Measurements from ENCODE around the gene SLC39A11. TPM values are rescaled to one million over a fixed set of nuclear protein-coding genes. Genes with fewer than 3 reads are reported as not detected.
"Not testable (repeated sequence)": the region's sequence is repeated elsewhere in the genome, so short reads cannot be mapped to it uniquely, and the experiment has no call there.

Gene SLC39A11
- total RNA-seq, 1 donor from 2014 or later, result 26.9 TPM

GRCh38 chr17:72640415-72641165 is 451.9 kb downstream of the SLC39A11 start:
- intact Hi-C loops (cut with micrococcal nuclease), result no loop called here

DNA sequence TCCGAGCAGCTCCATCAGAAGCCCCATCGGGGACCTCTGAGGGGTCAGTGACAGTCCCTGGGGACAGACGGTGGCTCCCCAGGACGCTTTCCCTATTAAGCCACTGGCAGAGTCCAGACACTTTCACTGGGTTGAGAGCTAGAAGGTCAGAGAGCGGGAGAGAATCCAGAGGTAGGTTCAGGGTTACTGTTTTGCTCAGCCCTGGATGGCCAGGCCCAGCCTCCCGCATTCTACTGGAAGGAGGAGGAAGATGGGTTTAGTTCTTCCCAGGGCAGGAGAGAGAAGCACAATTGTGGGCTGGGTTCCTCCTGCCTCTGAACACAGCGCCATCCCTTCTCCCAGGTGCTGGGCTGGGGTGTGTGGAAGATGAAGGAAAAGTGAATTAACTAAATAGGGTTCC is 452.8 kb downstream of the SLC39A11 start:
- intact Hi-C loops (cut with micrococcal nuclease), result no loop called here

- intact Hi-C loops (cut with micrococcal nuclease), result not testable (repeated sequence)
These were observed 453.6 kb downstream of the SLC39A11 start for GRCh38 chr17:72638932-72639331.

GRCh38 chr17:72635034-72635635 is 457.4 kb downstream of the SLC39A11 start:
- intact Hi-C loops (cut with micrococcal nuclease), result no loop called here

- intact Hi-C loops (cut with micrococcal nuclease), result no loop called here
These were observed 457.9 kb downstream of the SLC39A11 start for GRCh38 chr17:72634621-72635020.

- intact Hi-C loops (cut with micrococcal nuclease), result no loop called here
These were observed 460.4 kb downstream of the SLC39A11 start for GRCh38 chr17:72631949-72632684.

- intact Hi-C loops (cut with micrococcal nuclease), result no loop called here
These were observed 460.9 kb downstream of the SLC39A11 start for GRCh38 chr17:72631568-72631948.

GRCh38 chr17:72624652-72625051 is 467.8 kb downstream of the SLC39A11 start:
- intact Hi-C loops (cut with micrococcal nuclease), result loop anchor here (5.0 kb wide), 1 partner anchor 32 kb away; no protein-coding TSS in a partner anchor

- intact Hi-C loops (cut with micrococcal nuclease), result no loop called here
These were observed 468.3 kb downstream of the SLC39A11 start for GRCh38 chr17:72624226-72624625.

DNA sequence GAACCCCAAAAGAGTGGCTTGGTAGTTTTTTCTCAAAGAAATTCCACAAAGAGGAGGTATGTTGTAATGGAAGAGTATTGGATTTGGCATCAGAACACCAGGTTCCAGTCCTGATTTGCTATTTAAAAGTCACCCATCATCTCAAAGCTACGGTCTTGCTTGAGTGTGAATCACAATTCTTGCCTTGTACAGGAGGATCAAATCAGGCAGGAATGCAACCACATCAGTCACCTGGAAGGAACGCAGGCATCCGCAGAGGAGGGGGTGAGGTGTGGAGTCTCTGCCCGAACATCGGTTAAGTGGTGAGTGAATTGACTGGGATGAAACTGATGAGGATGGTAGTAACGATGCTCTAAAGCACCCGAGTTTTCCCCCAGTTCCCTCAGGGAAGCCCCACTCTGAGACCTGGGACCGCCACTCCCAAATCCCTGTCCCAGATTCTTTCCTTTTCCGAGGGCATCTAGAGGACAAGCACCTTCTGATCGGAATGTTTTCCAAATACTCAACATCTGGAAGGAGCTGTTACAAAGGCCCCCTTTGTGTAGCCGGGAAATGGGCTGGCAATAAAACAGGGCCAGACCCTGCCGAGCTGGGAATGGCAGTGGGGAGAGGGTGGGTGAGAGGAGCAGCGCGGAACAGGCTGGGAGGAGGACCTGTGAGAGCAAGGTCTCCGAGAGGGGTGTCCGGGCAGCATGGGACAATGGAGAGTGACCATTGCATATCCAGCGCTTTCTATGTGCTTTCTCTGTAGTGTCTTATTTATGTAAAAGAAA is 469.6 kb downstream of the SLC39A11 start:
- intact Hi-C loops (cut with micrococcal nuclease), result no loop called here

GRCh38 chr17:72619976-72620650 is 472.4 kb downstream of the SLC39A11 start:
- intact Hi-C loops (cut with micrococcal nuclease), result no loop called here

DNA sequence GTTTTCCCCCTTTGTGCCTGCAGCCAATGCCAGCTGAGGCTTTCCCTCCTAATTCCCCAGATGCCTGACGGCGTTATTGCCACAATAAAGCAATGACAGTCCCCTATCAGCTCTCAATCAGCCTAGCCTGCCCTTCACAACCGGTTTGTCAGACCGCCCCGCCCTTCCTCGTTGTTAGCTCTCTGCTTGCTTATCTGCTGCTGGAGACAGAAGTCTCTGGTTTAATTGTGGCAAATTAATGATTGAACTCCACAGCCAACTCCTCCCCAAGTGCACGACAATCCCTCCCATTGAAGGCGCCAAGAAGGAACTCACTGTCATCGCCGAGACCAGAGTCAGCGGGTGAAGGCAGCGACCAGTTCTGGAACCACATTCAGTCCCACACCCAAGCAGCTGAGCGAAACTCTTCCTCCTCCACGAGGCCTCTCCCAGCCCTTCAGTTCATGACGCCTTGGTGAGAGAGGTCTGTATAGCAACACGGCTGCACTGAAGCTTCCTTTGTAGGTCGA is 474.4 kb downstream of the SLC39A11 start:
- intact Hi-C loops (cut with micrococcal nuclease), result no loop called here

DNA sequence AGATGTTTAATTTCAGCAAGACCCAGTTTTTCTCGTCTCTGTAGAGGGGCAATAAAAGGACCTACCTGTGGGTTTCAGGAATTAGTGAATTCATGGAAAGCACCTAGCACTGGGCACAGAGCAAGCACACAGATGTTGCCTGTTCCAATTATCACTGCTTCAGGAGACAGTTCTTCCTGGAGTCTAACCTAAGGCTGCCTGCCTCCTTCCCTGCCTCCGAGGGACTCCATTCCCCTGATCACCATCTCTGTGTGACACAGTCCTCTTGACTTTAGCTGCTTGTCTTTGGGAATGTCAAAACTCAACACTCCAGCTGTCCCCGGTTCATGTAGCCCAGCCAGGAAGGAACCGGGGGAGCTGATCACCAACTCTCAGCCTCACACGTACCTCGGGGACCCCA is 474.9 kb downstream of the SLC39A11 start:
- intact Hi-C loops (cut with micrococcal nuclease), result no loop called here

DNA sequence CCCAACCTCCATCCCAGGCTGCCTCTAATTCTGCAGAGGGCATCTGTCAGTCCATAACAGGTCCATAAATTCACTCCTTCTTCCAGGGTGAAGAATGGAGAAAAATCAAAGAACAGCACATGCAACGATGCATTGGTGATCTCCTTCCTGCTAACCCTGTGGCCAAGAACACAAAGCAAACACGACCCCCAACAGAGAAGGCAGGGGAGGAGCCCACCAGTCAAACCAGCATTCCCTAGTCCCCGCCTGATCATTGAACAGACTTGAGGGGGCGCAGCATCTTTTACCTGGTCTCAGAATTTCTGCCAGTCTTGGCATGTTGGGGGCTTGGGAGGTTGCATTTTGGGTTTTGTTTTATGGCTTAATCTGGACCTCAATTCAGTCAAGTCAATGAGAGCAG is 476.0 kb downstream of the SLC39A11 start:
- intact Hi-C loops (cut with micrococcal nuclease), result no loop called here

DNA sequence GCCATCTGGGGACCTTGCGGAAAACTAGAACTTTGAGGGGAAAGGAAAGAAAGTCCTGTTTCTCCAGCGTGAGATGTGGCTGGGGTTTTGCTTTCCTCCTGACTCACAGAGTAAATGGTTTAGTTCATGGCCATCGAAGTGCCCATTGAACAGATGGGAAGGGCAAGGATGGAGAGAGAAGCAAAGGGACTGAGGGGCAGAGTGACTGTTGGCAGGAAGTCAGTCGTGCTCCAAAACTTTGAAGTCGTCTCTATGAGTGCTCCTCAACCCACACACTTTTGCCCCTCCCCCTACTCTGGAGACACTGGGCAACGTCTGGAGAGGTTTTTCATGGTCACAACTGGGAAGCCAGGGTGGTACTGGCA is 476.9 kb downstream of the SLC39A11 start:
- intact Hi-C loops (cut with micrococcal nuclease), result no loop called here

- intact Hi-C loops (cut with micrococcal nuclease), result no loop called here
These were observed 477.4 kb downstream of the SLC39A11 start for GRCh38 chr17:72614871-72615626.

DNA sequence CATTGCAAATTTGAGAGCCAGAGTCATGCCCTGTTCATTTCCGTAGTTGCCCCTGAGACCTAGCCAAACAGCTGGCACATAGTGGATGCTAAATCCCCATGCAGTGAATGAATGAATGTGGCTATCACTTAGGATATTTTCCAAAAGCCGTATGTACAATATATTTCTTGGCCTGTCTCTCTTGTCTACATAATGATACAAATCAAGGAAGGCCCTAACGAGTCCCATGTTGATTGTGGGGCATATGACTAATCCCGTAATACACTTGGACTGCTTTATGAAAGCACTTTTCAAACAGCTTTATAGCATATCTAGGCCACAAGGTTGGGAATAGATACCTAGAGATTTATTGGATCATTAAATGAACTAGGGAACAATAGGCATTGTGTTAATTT is 478.0 kb downstream of the SLC39A11 start:
- intact Hi-C loops (cut with micrococcal nuclease), result no loop called here

GRCh38 chr17:72613806-72614292 is 478.6 kb downstream of the SLC39A11 start:
- intact Hi-C loops (cut with micrococcal nuclease), result no loop called here

GRCh38 chr17:72613396-72613795 is 479.1 kb downstream of the SLC39A11 start:
- intact Hi-C loops (cut with micrococcal nuclease), result no loop called here

GRCh38 chr17:72611172-72611571 is 481.3 kb downstream of the SLC39A11 start:
- intact Hi-C loops (cut with micrococcal nuclease), result no loop called here
